Mesenchymal stem cell (in vitro differentiated cells and primary cell): ENCODE measurements around the gene OAF.

Experiments used
- DNase-seq: peaks from one replicate; pipeline ENCODE4 v3.0.0-alpha.2; 2013
- H2AFZ ChIP-seq: one replicate; pipeline ENCODE4 v1.6.1; 2013; ENCODE audit warnings: low read depth, mild to moderate bottlenecking, control low read depth, inconsistent platforms, low read length, moderate library complexity
- H2AK5ac ChIP-seq: 2 replicates; pipeline ENCODE4 v1.6.1; 2013; ENCODE audit warnings: low read length, moderate library complexity, mild to moderate bottlenecking, inconsistent platforms; ENCODE audit not compliant: severe bottlenecking
- H2BK120ac ChIP-seq: one replicate; pipeline ENCODE4 v1.6.1; 2013; ENCODE audit warnings: low read depth, mild to moderate bottlenecking, inconsistent platforms, low read length, moderate library complexity
- H2BK12ac ChIP-seq, 2 experiments: one replicate each; pipeline ENCODE4 v1.6.1; 2013; ENCODE audit warnings: inconsistent platforms in 2 of 2, low read length in 2 of 2, mild to moderate bottlenecking in 2 of 2, moderate library complexity in 2 of 2, control low read depth in 1 of 2
- H2BK15ac ChIP-seq: one replicate; pipeline ENCODE4 v1.6.1; 2013; ENCODE audit warnings: mild to moderate bottlenecking, low read depth, inconsistent platforms; ENCODE audit not compliant: poor library complexity, severe bottlenecking
- H2BK5ac ChIP-seq: 2 replicates; pipeline ENCODE4 v1.6.1; 2013; ENCODE audit warnings: low read depth, mild to moderate bottlenecking, low read length, control low read depth, inconsistent platforms; ENCODE audit not compliant: poor library complexity, severe bottlenecking
- H3K14ac ChIP-seq, 2 experiments: one replicate each; pipeline ENCODE4 v1.6.1; 2013; ENCODE audit warnings: inconsistent platforms in 2 of 2, low read length in 2 of 2, control low read depth in 1 of 2, mild to moderate bottlenecking in 1 of 2, moderate library complexity in 1 of 2
- H3K18ac ChIP-seq, 2 experiments: one replicate each; pipeline ENCODE4 v1.6.1; 2013; ENCODE audit warnings: inconsistent platforms in 2 of 2, low read length in 2 of 2, control low read depth in 1 of 2, low read depth in 1 of 2, mild to moderate bottlenecking in 1 of 2
- H3K23ac ChIP-seq, 2 experiments: one replicate each; pipeline ENCODE4 v1.6.1; 2013; ENCODE audit warnings: inconsistent platforms in 2 of 2, low read length in 2 of 2, mild to moderate bottlenecking in 2 of 2, moderate library complexity in 2 of 2, control low read depth in 1 of 2
- H3K27ac ChIP-seq: 2 replicates; pipeline ENCODE4 v1.5.1; 2013; ENCODE audit warnings: mild to moderate bottlenecking, moderate library complexity, low read length, control low read depth, inconsistent platforms; ENCODE audit not compliant: poor library complexity, severe bottlenecking
- H3K27me3 ChIP-seq, 2 experiments: 2 replicates each; pipeline versions ENCODE4 v1.6.1 to v1.7.0; 2013; ENCODE audit warnings: low read length in 2 of 2, mild to moderate bottlenecking in 2 of 2, moderate library complexity in 2 of 2, control low read depth in 1 of 2, inconsistent platforms in 1 of 2; ENCODE audit not compliant: control insufficient read depth in 1 of 2, insufficient read depth in 1 of 2
- H3K36me3 ChIP-seq, 2 experiments: 2 replicates each; pipeline versions ENCODE4 v1.6.1 to v1.7.0; 2013; ENCODE audit warnings: low read length in 2 of 2, control low read depth in 1 of 2, inconsistent platforms in 1 of 2, low read depth in 1 of 2, mild to moderate bottlenecking in 1 of 2; ENCODE audit not compliant: insufficient read depth in 2 of 2, control insufficient read depth in 1 of 2
- H3K4ac ChIP-seq, 2 experiments: one replicate each; pipeline ENCODE4 v1.6.1; 2013; ENCODE audit warnings: inconsistent platforms in 2 of 2, low read length in 2 of 2, mild to moderate bottlenecking in 2 of 2, moderate library complexity in 2 of 2, control low read depth in 1 of 2, low read depth in 1 of 2
- H3K4me1 ChIP-seq: 2 replicates; pipeline ENCODE4 v1.6.1; 2013; ENCODE audit warnings: low read depth, low read length, control low read depth; ENCODE audit not compliant: control insufficient read depth, insufficient read depth
- H3K4me2 ChIP-seq: 2 replicates; pipeline ENCODE4 v1.6.1; 2013; ENCODE audit warnings: low read length, mild to moderate bottlenecking, inconsistent platforms; ENCODE audit not compliant: poor library complexity, severe bottlenecking
- H3K4me3 ChIP-seq, 2 experiments: 2 replicates each; pipeline versions ENCODE4 v1.5.1 to v1.7.0; 2013; ENCODE audit warnings: low read length in 2 of 2, mild to moderate bottlenecking in 2 of 2, control low read depth in 1 of 2, low read depth in 1 of 2; ENCODE audit not compliant: insufficient read depth in 1 of 2
- H3K79me1 ChIP-seq: replicated peaks from 2 replicates; pipeline ENCODE4 v1.6.1; 2013; ENCODE audit warnings: mild to moderate bottlenecking, control low read depth, low read length, inconsistent platforms; ENCODE audit not compliant: poor library complexity, severe bottlenecking
- H3K9ac ChIP-seq: 2 replicates; pipeline ENCODE4 v1.7.0; 2013; ENCODE audit warnings: mild to moderate bottlenecking, low read length, moderate library complexity
- H3K9me3 ChIP-seq: 2 replicates; pipeline ENCODE4 v1.7.0; 2013; ENCODE audit warnings: mild to moderate bottlenecking, low read length; ENCODE audit not compliant: control insufficient read depth
- H4K8ac ChIP-seq: one replicate; pipeline ENCODE4 v1.6.1; 2013; ENCODE audit warnings: inconsistent platforms, mild to moderate bottlenecking, low read length, moderate library complexity
- H4K91ac ChIP-seq: one replicate; pipeline ENCODE4 v1.6.1; 2013; ENCODE audit warnings: mild to moderate bottlenecking, low read length, inconsistent platforms
- WGBS: methylation state at CpG from one replicate; pipeline ENCODE4 v1.1.7; 2013; ENCODE audit warnings: mixed read lengths; 5-methylcytosine and 5-hydroxymethylcytosine counted together

The OAF gene

DNA sequence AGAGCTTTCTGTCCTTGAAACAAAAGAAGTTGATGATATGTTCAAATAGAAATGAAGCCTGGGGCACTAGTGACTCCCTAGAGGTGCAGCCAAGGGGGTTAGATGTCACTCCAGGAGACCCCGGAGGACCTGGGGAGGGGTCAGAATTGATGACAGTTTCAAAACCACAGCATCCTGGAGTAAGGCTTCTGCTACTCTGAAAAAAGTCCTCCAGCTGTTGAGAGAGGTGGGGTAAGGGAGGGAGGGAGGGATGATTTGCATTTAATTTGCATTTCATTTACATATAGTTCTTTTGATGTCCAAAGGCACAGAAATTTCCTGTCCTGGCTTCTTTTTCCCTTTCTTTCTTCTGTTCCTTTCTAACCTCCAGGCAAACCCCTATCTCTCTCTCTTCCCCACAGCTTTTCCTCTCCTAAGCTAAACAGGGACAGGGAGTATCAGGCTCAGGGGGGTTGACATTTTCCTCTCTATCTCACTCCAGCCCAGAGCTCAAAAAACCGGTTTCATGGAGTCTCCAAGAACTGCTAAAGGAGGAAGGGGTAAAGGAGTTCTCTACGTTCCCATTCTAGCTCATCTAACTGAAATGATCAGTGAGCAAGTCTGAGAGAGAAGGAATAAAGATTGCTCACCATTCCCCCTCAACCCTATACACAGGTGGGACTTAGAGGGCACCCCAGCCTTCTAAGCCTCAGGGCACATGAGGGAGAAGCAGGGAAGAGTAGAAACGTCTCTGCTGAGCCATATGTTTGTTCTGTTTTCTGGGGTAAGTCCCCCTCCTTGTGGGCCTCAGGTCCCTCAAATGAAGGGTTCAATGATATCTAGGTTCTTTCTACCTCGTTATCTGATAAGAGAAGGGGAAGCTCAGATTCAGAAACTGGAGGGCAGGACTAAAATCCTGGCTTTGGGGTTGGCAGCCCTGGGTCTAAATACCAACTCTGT lies 25.6 kb downstream of the OAF start:
- Histone ChIP-seq H3K27me3 (peaks cover 34 to 87% of the 10 kb centered on the region in 2 experiments), H2BK15ac (no peak overlapping the region), H3K23ac (no peak overlapping the region), H3K4me1 (no peaks in the 10 kb centered on the region), H3K36me3 (peaks cover 0 to 10% of the 10 kb centered on the region in 2 experiments), H3K79me1 (no peaks in the 10 kb centered on the region), H3K14ac (no peak overlapping the region), H2AK5ac (no peak overlapping the region), H3K9me3 (no peaks in the 10 kb centered on the region), H2BK12ac (no peak overlapping the region), H3K27ac (no peak overlapping the region), H2AFZ (no peak overlapping the region), H2BK120ac (no peak overlapping the region), H4K8ac (no peak overlapping the region), H4K91ac (no peak overlapping the region), H3K18ac (no peak overlapping the region), H3K4ac (no peak overlapping the region), H2BK5ac (no peak overlapping the region), H3K4me2 (no peak overlapping the region), H3K9ac (peak overlapping the region; percentile 66), H3K4me3 (no peak overlapping the region)
- DNase-seq: peak; percentile 20
- WGBS: 30% methylated on average over 3 of the region's 5 CpGs

DNA sequence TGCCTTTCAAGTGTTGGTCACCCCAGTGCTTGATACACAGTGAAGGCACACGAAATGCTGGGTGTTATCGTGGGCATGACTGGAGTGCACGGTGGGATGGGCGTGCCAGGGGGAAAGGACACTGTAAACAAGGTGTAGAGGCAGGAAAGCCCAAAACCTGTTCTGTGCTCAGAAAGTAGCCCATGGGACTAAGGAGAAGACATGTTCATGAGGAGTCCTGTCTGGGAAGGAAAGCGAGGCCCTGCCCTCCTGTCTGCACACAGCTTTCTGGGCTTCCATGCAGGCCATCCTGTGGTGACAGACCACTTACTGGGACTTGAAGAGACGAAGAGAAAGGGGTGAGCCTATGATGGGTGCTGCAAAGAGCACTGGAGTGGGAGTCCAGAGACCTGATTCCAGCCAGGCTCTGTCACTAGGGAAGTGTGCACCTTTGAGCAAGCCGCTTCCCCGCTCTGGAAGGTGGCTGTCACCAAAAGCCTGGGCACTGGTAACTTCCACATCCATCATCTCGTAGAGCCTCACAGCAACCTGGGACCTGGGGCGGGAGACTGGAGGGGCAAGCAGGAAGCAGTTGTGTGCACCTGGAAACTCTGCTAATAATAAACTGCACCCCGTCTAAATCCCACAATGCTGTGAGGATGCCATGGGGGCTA lies 28.3 kb downstream of the OAF start:
- Histone ChIP-seq H3K27ac (no peak overlapping the region), H3K4me2 (no peak overlapping the region), H3K36me3 (no peaks in the 10 kb centered on the region), H2BK12ac (no peak overlapping the region), H3K4me3 (no peak overlapping the region), H3K4me1 (no peaks in the 10 kb centered on the region), H3K18ac (no peak overlapping the region), H2BK120ac (no peak overlapping the region), H4K8ac (no peak overlapping the region), H3K9me3 (no peaks in the 10 kb centered on the region), H3K9ac (no peak overlapping the region), H2AK5ac (no peak overlapping the region), H3K23ac (no peak overlapping the region), H3K4ac (no peak overlapping the region), H3K27me3 (peaks cover 52 to 89% of the 10 kb centered on the region in 2 experiments), H4K91ac (no peak overlapping the region), H2BK15ac (no peak overlapping the region), H2BK5ac (no peak overlapping the region), H3K14ac (no peak overlapping the region), H2AFZ (no peak overlapping the region), H3K79me1 (no peaks in the 10 kb centered on the region)
- no peak for DNase-seq
- 86% methylated on average over 10 of the region's 11 CpGs for WGBS

DNA sequence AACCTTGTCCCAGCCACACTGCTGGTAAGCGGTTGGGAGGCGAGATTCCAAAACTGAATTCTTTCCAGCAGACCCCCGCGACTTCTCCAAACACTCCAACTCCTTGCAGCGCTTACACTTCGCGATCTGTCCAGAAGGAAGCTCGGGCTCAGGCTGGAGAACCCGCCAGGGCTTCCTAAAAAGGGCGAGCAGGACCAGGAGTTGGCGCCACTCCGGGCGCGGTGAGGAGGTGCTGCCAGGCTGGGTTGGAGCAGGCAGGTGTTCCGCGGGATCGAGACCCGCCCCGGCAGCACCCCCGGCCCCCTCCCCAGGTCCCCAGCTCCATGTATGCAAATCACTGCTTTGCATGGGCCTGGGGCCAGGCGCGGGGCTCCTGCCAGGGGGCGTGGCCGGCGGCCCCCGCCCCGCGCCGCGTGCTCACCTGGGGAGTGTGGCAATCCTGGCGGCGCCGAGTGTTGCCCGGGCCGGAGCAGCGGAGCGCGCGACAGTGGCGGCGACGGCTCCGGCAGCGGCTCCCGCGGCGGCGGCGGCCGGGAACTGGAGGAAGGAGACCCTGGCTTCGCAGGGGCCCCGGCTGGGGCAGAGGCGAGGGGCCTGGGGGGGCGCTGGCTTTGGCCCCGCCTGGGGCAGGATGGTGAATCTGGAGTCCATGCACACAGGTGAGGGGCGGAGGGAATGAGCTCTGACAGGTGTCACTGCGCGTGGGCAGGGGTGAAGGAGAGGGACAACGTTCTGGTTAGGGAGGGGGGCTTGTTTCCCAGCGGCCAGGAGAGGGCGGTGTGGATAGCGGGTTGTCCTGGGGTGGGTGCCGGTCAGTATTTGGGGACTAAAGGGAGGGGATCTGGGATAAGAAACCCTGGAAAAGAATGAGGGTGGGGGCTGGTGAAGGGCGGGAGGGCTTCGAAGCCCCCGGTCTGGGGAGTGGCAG lies 29.1 kb downstream of the OAF start, which contains the start of gene POU2F3:
Gene POU2F3 (plus strand): TSS at position 428 of the 928 bp plus-strand sequence. CDS start 204 bp downstream, at position 632.
- Histone ChIP-seq H2BK12ac (no peak within 1 kb of the TSS), H2AK5ac (no peak within 1 kb of the TSS), H3K4me3 (no peak within 1 kb of the TSS), H4K91ac (no peak within 1 kb of the TSS), H3K4me1 (no peaks in the 10 kb centered on the region), H4K8ac (no peak within 1 kb of the TSS), H3K4me2 (no peak within 1 kb of the TSS), H2BK5ac (no peak within 1 kb of the TSS), H2BK120ac (no peak within 1 kb of the TSS), H2BK15ac (no peak within 1 kb of the TSS), H2AFZ (no peak within 1 kb of the TSS), H3K18ac (no peak within 1 kb of the TSS), H3K9me3 (no peaks in the 10 kb centered on the region), H3K27ac (no peak within 1 kb of the TSS), H3K23ac (no peak within 1 kb of the TSS), H3K4ac (no peak within 1 kb of the TSS), H3K79me1 (no peaks in the 10 kb centered on the region), H3K9ac (no peak within 1 kb of the TSS), H3K14ac (no peak within 1 kb of the TSS), H3K36me3 (no peaks in the 10 kb centered on the region), H3K27me3 (peaks cover 52 to 86% of the 10 kb centered on the region in 2 experiments)
- DNase-seq: no peak
- 7% methylated on average over 65 of the region's 66 CpGs for WGBS
